Keratinocyte (primary cell): ENCODE measurements around the gene OR5T1. TPM values are rescaled to one million over a fixed set of nuclear protein-coding genes. Genes with fewer than 3 reads are reported as not detected.

Source experiments
- DNase-seq: peaks from one replicate; pipeline ENCODE4 v3.0.0-alpha.2; 2011; ENCODE audit warnings: low read depth, missing footprints, low spot score
- FAIRE-seq: peaks from 2 replicates; lab custom pipeline; 2011; peaks lifted over from hg19 to GRCh38; lab: Jason Lieb, UNC
- H2AFZ ChIP-seq: 2 replicates; pipeline ENCODE4 v1.6.0; 2012; ENCODE audit warnings: low read length, control low read depth, inconsistent platforms; ENCODE audit not compliant: control insufficient read depth
- H3K27ac ChIP-seq: 2 replicates; pipeline ENCODE4 v1.5.1; 2011; ENCODE audit warnings: low read length; ENCODE audit not compliant: control insufficient read depth, insufficient read depth
- H3K27me3 ChIP-seq: 3 replicates; pipeline ENCODE4 v1.6.0; 2011; ENCODE audit warnings: low read length; ENCODE audit not compliant: control insufficient read depth, insufficient read depth; ENCODE audit errors: extremely low read depth
- H3K36me3 ChIP-seq, 2 experiments: 2 replicates in 1 of 2; 3 replicates in 1 of 2; pipeline ENCODE4 v1.5.1; 2011; ENCODE audit warnings: low read length in 2 of 2, mild to moderate bottlenecking in 1 of 2; ENCODE audit not compliant: control insufficient read depth in 2 of 2, insufficient read depth in 2 of 2; ENCODE audit errors: extremely low read depth in 1 of 2
- H3K4me1 ChIP-seq: 3 replicates; pipeline ENCODE4 v1.5.1; 2011; ENCODE audit warnings: low read length; ENCODE audit not compliant: control insufficient read depth, insufficient read depth; ENCODE audit errors: extremely low read depth
- H3K4me2 ChIP-seq: 3 replicates; pipeline ENCODE4 v1.6.0; 2011; ENCODE audit warnings: low read depth, low read length; ENCODE audit not compliant: control insufficient read depth, insufficient read depth; ENCODE audit errors: extremely low read depth
- H3K4me3 ChIP-seq, 3 experiments: fragments of 200-600 bp in 1 of 3; sonication (generic) in 1 of 3; 2 replicates in 2 of 3; 3 replicates in 1 of 3; pipeline ENCODE4 v1.5.1; 2011 to 2016; ENCODE audit warnings: low read length in 3 of 3, mild to moderate bottlenecking in 3 of 3, control low read depth in 2 of 3, inconsistent platforms in 1 of 3, low read depth in 1 of 3, mixed read lengths in 1 of 3, mixed run types in 1 of 3, moderate library complexity in 1 of 3; ENCODE audit not compliant: control insufficient read depth in 2 of 3, insufficient read depth in 2 of 3; ENCODE audit errors: extremely low read depth in 1 of 3
- H3K79me2 ChIP-seq: 2 replicates; pipeline ENCODE4 v1.6.0; 2012; ENCODE audit warnings: low read length; ENCODE audit not compliant: control insufficient read depth, insufficient read depth
- H3K9ac ChIP-seq: 3 replicates; pipeline ENCODE4 v1.6.0; 2011; ENCODE audit warnings: low read length; ENCODE audit not compliant: control insufficient read depth, insufficient read depth; ENCODE audit errors: extremely low read depth
- H3K9me1 ChIP-seq: 3 replicates; pipeline ENCODE4 v1.6.0; 2011; ENCODE audit warnings: low read length; ENCODE audit not compliant: control insufficient read depth, insufficient read depth; ENCODE audit errors: extremely low read depth
- H3K9me3 ChIP-seq: 2 replicates; pipeline ENCODE4 v1.5.1; 2012; ENCODE audit warnings: low read depth, low read length; ENCODE audit not compliant: control insufficient read depth
- H4K20me1 ChIP-seq: 3 replicates; pipeline ENCODE4 v1.6.0; 2011; ENCODE audit warnings: low read length; ENCODE audit not compliant: control insufficient read depth, insufficient read depth; ENCODE audit errors: extremely low read depth
- CTCF ChIP-seq, 3 experiments: IDR thresholded peaks in 1 of 3; conservative IDR thresholded peaks in 1 of 3; optimal IDR thresholded peaks in 1 of 3; 2 replicates in 2 of 3; 3 replicates in 1 of 3; pipeline versions ENCODE3 to v1.5.1; 2011; ENCODE audit warnings: low read length in 3 of 3, mild to moderate bottlenecking in 3 of 3, moderate library complexity in 2 of 3, control low read depth in 1 of 3, inconsistent platforms in 1 of 3; ENCODE audit not compliant: insufficient read depth in 2 of 3; ENCODE audit errors: extremely low read depth in 1 of 3
- EZH2 ChIP-seq: IDR thresholded peaks from one replicate; pipeline ENCODE4 v1.6.1; 2012; ENCODE audit warnings: inconsistent platforms, mild to moderate bottlenecking, low read length, moderate library complexity
- dilution Hi-C: fragments of 300-500 bp; cut with MboI; formaldehyde crosslinking; loops from one replicate; pipeline ENCODE4 v1.7.0; 2020; ENCODE audit warnings: low sequenced_read_pairs; ENCODE audit not compliant: extremely low pct_ligation_motif_present
- polyA minus RNA-seq, 3 experiments: library from RNA; depleted of rRNA, polyadenylated mRNA; stranded (reverse); fragments of >200 nt; gene quantifications; 1 replicate in 1 of 3; 2 replicates in 1 of 3; 3 replicates in 1 of 3; pipeline ENCODE4 v1.2.3, GENCODE V29; 2011
- polyA plus RNA-seq, 5 experiments: library from polyadenylated mRNA; depleted of rRNA in 3 of 5; stranded (reverse) in 3 of 5; stranded (forward) in 1 of 5; unstranded in 1 of 5; fragments of >200 nt; gene quantifications; 1 replicate in 1 of 5; 2 replicates in 3 of 5; 3 replicates in 1 of 5; pipeline versions ENCODE4 v1.2.1 to v1.2.3, GENCODE V29; 2011 to 2012; ENCODE audit warnings: missing spikeins in 2 of 5, low read depth in 1 of 5, low replicate concordance in 1 of 5

Gene OR5T1
- not detected in 3 replicates for polyA plus RNA-seq
- polyA plus RNA-seq (2011; ENCODE audit: low read depth) = not detected
- polyA plus RNA-seq (2011; cell fraction: cytosol; rRNA removed) = not detected in 2 replicates
- not detected in 2 replicates for polyA plus RNA-seq (2011; cell fraction: nucleus; rRNA removed)
- polyA plus RNA-seq (2012; ENCODE audit: low replicate concordance) = not detected in 2 replicates
- polyA minus RNA-seq = not detected in 3 replicates
- not detected for polyA minus RNA-seq (2011; cell fraction: cytosol; rRNA and poly(A)+ RNA removed)
- not detected in 2 replicates for polyA minus RNA-seq (2011; cell fraction: nucleus; rRNA and poly(A)+ RNA removed)

GRCh38 chr11:56273854-56274253, at the start of gene OR5T1:
Gene OR5T1, plus strand, starts transcription at chr11:56274154. Its CDS starts 1,485 bp downstream, at chr11:56275639.
- H3K79me2 ChIP-seq = no peaks in the 10 kb centered on the region
- H3K27me3 ChIP-seq = no peaks in the 10 kb centered on the region
- H3K9ac ChIP-seq = no peak within 1 kb of the TSS
- dilution Hi-C loops = no loop called here
- FAIRE-seq (no peak), DNase-seq (no peak)
- H3K4me3 ChIP-seq = no peak within 1 kb of the TSS
- H3K9me3 ChIP-seq = no peaks in the 10 kb centered on the region
- H4K20me1 ChIP-seq = no peaks in the 10 kb centered on the region
- H3K27ac ChIP-seq = no peak within 1 kb of the TSS
- TF ChIP-seq CTCF (optimal IDR thresholded peaks at IDR 0.05 in 1 of 3, IDR thresholded peaks at IDR 0.05 in 1 of 3, conservative IDR thresholded peaks at IDR 0.05 in 1 of 3; ENCODE audit: extremely low read depth in 1 of 3, insufficient read depth in 2 of 3, low read length in 3 of 3) (no peak), EZH2 (no peak)
- H3K4me1 ChIP-seq = no peaks in the 10 kb centered on the region
- H3K36me3 ChIP-seq = no peaks in the 10 kb centered on the region
- no peak within 1 kb of the TSS for H2AFZ ChIP-seq
- H3K4me2 ChIP-seq = no peak within 1 kb of the TSS
- no peaks in the 10 kb centered on the region for H3K9me1 ChIP-seq

- Histone ChIP-seq H2AFZ (no peak within 1 kb of the TSS), H4K20me1 (no peaks in the 10 kb centered on the region), H3K9me1 (no peaks in the 10 kb centered on the region), H3K27me3 (no peaks in the 10 kb centered on the region), H3K9me3 (no peaks in the 10 kb centered on the region), H3K36me3 (no peaks in the 10 kb centered on the region), H3K27ac (no peak within 1 kb of the TSS), H3K79me2 (no peaks in the 10 kb centered on the region), H3K4me2 (no peak within 1 kb of the TSS), H3K4me1 (no peaks in the 10 kb centered on the region), H3K9ac (no peak within 1 kb of the TSS), H3K4me3 (no peak within 1 kb of the TSS)
- FAIRE-seq = no peak
- no peak for DNase-seq
- no peak for TF ChIP-seq CTCF (optimal IDR thresholded peaks at IDR 0.05 in 1 of 3, IDR thresholded peaks at IDR 0.05 in 1 of 3, conservative IDR thresholded peaks at IDR 0.05 in 1 of 3; ENCODE audit: extremely low read depth in 1 of 3, insufficient read depth in 2 of 3, low read length in 3 of 3)
- TF ChIP-seq EZH2 = no peak
- dilution Hi-C loops = no loop called here
Measured at GRCh38 chr11:56234155-56234554, 39.8 kb upstream of the OR5T1 start, which contains the start of gene OR5T2. Gene OR5T2, minus strand, starts transcription at chr11:56234255. Its CDS starts 1,193 bp downstream, at chr11:56233062.
